GM18870 (cell line): ENCODE results near the gene ARHGEF17.

Experiments
- ATAC-seq: cut with Tn5 transposase; IDR thresholded peaks from one replicate; pipeline ENCODE4 v1.9.1; 2021; ENCODE audit warnings: moderate library complexity; ENCODE audit not compliant: unreplicated experiment

ARHGEF17 gene

GRCh38 chr11:73313652-73314051, 5.6 kb downstream of the ARHGEF17 start:
- ATAC-seq: no peak

GRCh38 chr11:73314117-73314961, 6.3 kb downstream of the ARHGEF17 start:
- no peak for ATAC-seq

GRCh38 chr11:73315293-73316020, 7.4 kb downstream of the ARHGEF17 start:
- no peak for ATAC-seq

- no peak for ATAC-seq
These were observed 8.3 kb downstream of the ARHGEF17 start for GRCh38 chr11:73316422-73316821.

GRCh38 chr11:73317373-73317772, 9.3 kb downstream of the ARHGEF17 start:
- no peak for ATAC-seq

- ATAC-seq: no peak
These were observed 9.7 kb downstream of the ARHGEF17 start for GRCh38 chr11:73317803-73318202.

GRCh38 chr11:73318501-73319011, 10.5 kb downstream of the ARHGEF17 start:
- no peak for ATAC-seq

GRCh38 chr11:73320763-73321603, 12.9 kb downstream of the ARHGEF17 start:
- ATAC-seq: no peak

- ATAC-seq: no peak
These were observed 13.7 kb downstream of the ARHGEF17 start for GRCh38 chr11:73321604-73322381.

- ATAC-seq: no peak
These were observed 14.6 kb downstream of the ARHGEF17 start for GRCh38 chr11:73322382-73323306.

GRCh38 chr11:73323464-73323863, 15.4 kb downstream of the ARHGEF17 start:
- ATAC-seq: no peak

GRCh38 chr11:73324116-73324515, 16.0 kb downstream of the ARHGEF17 start:
- no peak for ATAC-seq

GRCh38 chr11:73324665-73325035, 16.6 kb downstream of the ARHGEF17 start:
- ATAC-seq: no peak

GRCh38 chr11:73325036-73325981, 17.2 kb downstream of the ARHGEF17 start:
- ATAC-seq: peak; percentile 65

GRCh38 chr11:73326929-73327811, 19.1 kb downstream of the ARHGEF17 start:
- ATAC-seq: no peak

GRCh38 chr11:73327812-73328364, 19.8 kb downstream of the ARHGEF17 start:
- no peak for ATAC-seq

GRCh38 chr11:73330569-73331093, 22.6 kb downstream of the ARHGEF17 start:
- ATAC-seq: no peak
